SK-N-SH (cell line): ENCODE results near the gene TMEM14A. TPM values are rescaled to one million over a fixed set of nuclear protein-coding genes. Genes with fewer than 3 reads are reported as not detected.

ENCODE experiments used
- CTCF ChIA-PET: fragments of 300-600, 350-600 bp; formaldehyde crosslinking; extraction: SDS; loops from one replicate; lab custom pipeline; 2021; lab: Yijun Ruan, JAX
- POLR2A ChIA-PET: fragments of 350-600 bp; sonication (Branson Sonifier 250); formaldehyde crosslinking; extraction: SDS; loops from one replicate; lab custom pipeline; 2020; ENCODE audit warnings: antibody characterized with exemption, inconsistent platforms; lab: Yijun Ruan, JAX
- DNase-seq: peaks from one replicate; pipeline ENCODE4 v3.0.0; 2012
- H2AFZ ChIP-seq: fragments of 200-600 bp; sonication (generic); 2 replicates; pipeline ENCODE4 v1.8.1; 2016; ENCODE audit warnings: antibody characterized with exemption, mild to moderate bottlenecking, low read depth
- H3F3A ChIP-seq: fragments of 200-600 bp; sonication (generic); replicated peaks from 2 replicates; pipeline ENCODE3; 2016; ENCODE audit warnings: antibody characterized with exemption, mild to moderate bottlenecking; ENCODE audit not compliant: insufficient read depth
- H3K27ac ChIP-seq, 2 experiments: fragments of 200-500 bp in 1 of 2; fragments of 200-600 bp in 1 of 2; sonication (Bioruptor generic) in 1 of 2; sonication (generic), shearing (Covaris generic) in 1 of 2; 2 replicates each; pipeline versions ENCODE4 v1.5.1 to v1.6.1; 2014 to 2016; ENCODE audit warnings: low read depth in 2 of 2, inconsistent platforms in 1 of 2, low read length in 1 of 2, mild to moderate bottlenecking in 1 of 2, mixed read lengths in 1 of 2
- H3K27me3 ChIP-seq: fragments of 200-600 bp; sonication (generic), shearing (Covaris generic); 2 replicates; pipeline ENCODE4 v1.6.1; 2016; ENCODE audit warnings: mixed run types; ENCODE audit not compliant: insufficient read depth
- H3K36me3 ChIP-seq, 2 experiments: fragments of 200-500 bp in 1 of 2; fragments of 200-600 bp in 1 of 2; sonication (Bioruptor generic) in 1 of 2; sonication (generic) in 1 of 2; replicated peaks in 1 of 2; 2 replicates each; pipeline versions ENCODE3 to v1.5.1; 2014 to 2016; ENCODE audit warnings: low read length in 1 of 2, mild to moderate bottlenecking in 1 of 2; ENCODE audit not compliant: insufficient read depth in 2 of 2, control insufficient read depth in 1 of 2
- H3K4me1 ChIP-seq, 2 experiments: fragments of 200-500 bp in 1 of 2; fragments of 200-600 bp in 1 of 2; sonication (Bioruptor generic) in 1 of 2; sonication (generic), shearing (Covaris generic) in 1 of 2; 2 replicates each; pipeline versions ENCODE4 v1.5.1 to v1.6.1; 2014 to 2016; ENCODE audit warnings: low read depth in 1 of 2, low read length in 1 of 2, mixed run types in 1 of 2; ENCODE audit not compliant: insufficient read depth in 2 of 2, control insufficient read depth in 1 of 2
- H3K4me2 ChIP-seq: fragments of 200-600 bp; sonication (generic), shearing (Covaris generic); 2 replicates; pipeline ENCODE4 v1.6.1; 2017; ENCODE audit warnings: mixed run types
- H3K4me3 ChIP-seq, 2 experiments: fragments of 200-500 bp in 1 of 2; fragments of 200-600 bp in 1 of 2; sonication (Bioruptor generic) in 1 of 2; sonication (generic), shearing (Covaris generic) in 1 of 2; 2 replicates each; pipeline versions ENCODE4 v1.5.1 to v1.8.1; 2014 to 2016; ENCODE audit warnings: low read depth in 2 of 2, inconsistent platforms in 1 of 2, low read length in 1 of 2, mild to moderate bottlenecking in 1 of 2, mixed read lengths in 1 of 2, moderate library complexity in 1 of 2
- H3K79me2 ChIP-seq: fragments of 200-600 bp; sonication (generic); 2 replicates; pipeline ENCODE4 v1.8.1; 2017; ENCODE audit warnings: mild to moderate bottlenecking; ENCODE audit not compliant: insufficient read depth
- H3K9ac ChIP-seq: fragments of 200-600 bp; sonication (generic); 2 replicates; pipeline ENCODE4 v1.6.1; 2017; ENCODE audit warnings: mixed run types
- H3K9me2 ChIP-seq: fragments of 200-600 bp; sonication (generic); 2 replicates; pipeline ENCODE4 v1.6.1; 2017; ENCODE audit warnings: mixed run types
- H3K9me3 ChIP-seq: fragments of 200-600 bp; sonication (generic); 2 replicates; pipeline ENCODE4 v1.6.1; 2017; ENCODE audit warnings: mixed run types, mild to moderate bottlenecking, moderate library complexity
- H4K20me1 ChIP-seq: fragments of 200-600 bp; sonication (generic); 2 replicates; pipeline ENCODE4 v1.6.1; 2017; ENCODE audit warnings: mild to moderate bottlenecking, mixed run types; ENCODE audit not compliant: insufficient read depth
- ELF1 ChIP-seq: IDR thresholded peaks from 2 replicates; pipeline ENCODE4 v1.4.0; 2012
- EZH2phosphoT487 ChIP-seq: fragments of 200-600 bp; sonication (generic); IDR thresholded peaks from 2 replicates; pipeline ENCODE4 v1.6.1; 2017; ENCODE audit warnings: low read depth, mixed run types, mild to moderate bottlenecking, antibody characterized with exemption, moderate library complexity, borderline replicate concordance
- FOXJ3 ChIP-seq: sonication (generic); formaldehyde crosslinking; IDR thresholded peaks from 2 replicates; pipeline ENCODE4 v1.5.1; 2020; ENCODE audit warnings: mild to moderate bottlenecking, missing genetic modification reagents
- GABPA ChIP-seq: IDR thresholded peaks from 2 replicates; pipeline ENCODE4 v1.4.0; 2012; ENCODE audit warnings: low read depth, mild to moderate bottlenecking
- GATA2 ChIP-seq: sonication (generic); formaldehyde crosslinking; IDR thresholded peaks from 2 replicates; pipeline ENCODE4 v1.5.0; 2020; ENCODE audit warnings: mild to moderate bottlenecking, missing genetic modification reagents
- MEF2A ChIP-seq: IDR thresholded peaks from 2 replicates; pipeline ENCODE4 v1.4.0; 2012; ENCODE audit warnings: low read depth, borderline replicate concordance
- MXI1 ChIP-seq: IDR thresholded peaks from 2 replicates; pipeline ENCODE4 v1.6.1; 2012; ENCODE audit warnings: mild to moderate bottlenecking, low read depth, low read length, improper control_type of control experiment
- NFIC ChIP-seq: IDR thresholded peaks from 2 replicates; pipeline ENCODE4 v1.4.0; 2012; ENCODE audit warnings: borderline replicate concordance
- NRF1 ChIP-seq: IDR thresholded peaks from 2 replicates; pipeline ENCODE4 v1.6.1; 2012; ENCODE audit warnings: low read depth, mild to moderate bottlenecking, low read length
- POLR2AphosphoS5 ChIP-seq: IDR thresholded peaks from 2 replicates; pipeline ENCODE4 v1.6.1; 2012; ENCODE audit warnings: low read depth, low read length
- RAD21 ChIP-seq: IDR thresholded peaks from 2 replicates; pipeline ENCODE4 v1.6.1; 2012; ENCODE audit warnings: mild to moderate bottlenecking, low read length
- RXRA ChIP-seq: IDR thresholded peaks from 2 replicates; pipeline ENCODE4 v1.4.0; 2012; ENCODE audit warnings: low read depth, mild to moderate bottlenecking, borderline replicate concordance
- SIN3A ChIP-seq: IDR thresholded peaks from 2 replicates; pipeline ENCODE4 v1.6.1; 2012; ENCODE audit warnings: low read depth, mild to moderate bottlenecking, low read length, moderate library complexity, borderline replicate concordance
- TAF1 ChIP-seq: IDR thresholded peaks from 2 replicates; pipeline ENCODE4 v1.6.1; 2012; ENCODE audit warnings: low read depth, mild to moderate bottlenecking, low read length, moderate library complexity, borderline replicate concordance
- TCF12 ChIP-seq: IDR thresholded peaks from 2 replicates; pipeline ENCODE4 v1.4.0; 2012
- WGBS: methylation state at CpG from one replicate; pipeline ENCODE4 v1.1.6; 2017; ENCODE audit warnings: low lambda C conversion rate; 5-methylcytosine and 5-hydroxymethylcytosine counted together
- polyA plus RNA-seq, 3 experiments: library from polyadenylated mRNA; depleted of rRNA; stranded (reverse); fragments of >200 nt; gene quantifications; 2 replicates each; pipeline ENCODE4 v1.2.3, GENCODE V29; 2012
- TF ChIP-seq, protein P1 (sequence below): fragments of 150-350 bp; IDR thresholded peaks from 2 replicates; pipeline ENCODE4 v1.6.1; 2016; ENCODE audit warnings: mild to moderate bottlenecking, low read depth, low read length
- TF ChIP-seq, protein P2 (sequence below): fragments of 150-350 bp; IDR thresholded peaks from 2 replicates; pipeline ENCODE4 v1.6.1; 2017; ENCODE audit warnings: antibody characterized with exemption, low read length, low read depth, borderline replicate concordance
- TF ChIP-seq, protein P3 (sequence below): IDR thresholded peaks from 2 replicates; pipeline ENCODE4 v1.6.1; 2012; ENCODE audit warnings: mild to moderate bottlenecking, low read depth, low read length, moderate library complexity

Gene TMEM14A
- polyA plus RNA-seq, 1 of the 3 experiments (the other 2 are of a cell fraction) = 42.4 TPM

- H3K79me2 ChIP-seq = no peaks in the 10 kb centered on the region
- no peaks in the 10 kb centered on the region for H3K27me3 ChIP-seq
- H3F3A ChIP-seq = no peaks in the 10 kb centered on the region
- H2AFZ ChIP-seq = no peak overlapping the region
- H3K4me3 ChIP-seq = no peak overlapping the region
- CTCF ChIA-PET = interaction anchor here (0.9 to 2.7 kb wide), 7 partner anchors 10 to 153 kb away, joined by 3 to 14 read pairs (median 5); no protein-coding TSS in a partner anchor
- no peaks in the 10 kb centered on the region for H3K9me3 ChIP-seq
- H3K4me1 ChIP-seq = no peaks in the 10 kb centered on the region
- H3K36me3 ChIP-seq = no peaks in the 10 kb centered on the region
- H4K20me1 ChIP-seq = no peaks in the 10 kb centered on the region
- no peaks in the 10 kb centered on the region for H3K9me2 ChIP-seq
- no peak overlapping the region for H3K4me2 ChIP-seq
- no peak overlapping the region for H3K27ac ChIP-seq
- 55% methylated on average over 2 of the region's 2 CpGs for WGBS
- TF ChIP-seq RAD21 = no peak
- TF ChIP-seq NFIC = no peak
- no peak for TF ChIP-seq FOXJ3
- no peak for DNase-seq
- POLR2A ChIA-PET = no interaction called here
- H3K9ac ChIP-seq = no peak overlapping the region
Measured at GRCh38 chr6:52725535-52726192, 54.8 kb downstream of the TMEM14A start.

GRCh38 chr6:52726193-52726542, 55.3 kb downstream of the TMEM14A start:
- Histone ChIP-seq H3K36me3 (no peaks in the 10 kb centered on the region), H3K27ac (no peak overlapping the region), H4K20me1 (no peaks in the 10 kb centered on the region)
- CTCF ChIA-PET = no interaction called here
- no peak for TF ChIP-seq RXRA
- TF ChIP-seq, protein P1, sequence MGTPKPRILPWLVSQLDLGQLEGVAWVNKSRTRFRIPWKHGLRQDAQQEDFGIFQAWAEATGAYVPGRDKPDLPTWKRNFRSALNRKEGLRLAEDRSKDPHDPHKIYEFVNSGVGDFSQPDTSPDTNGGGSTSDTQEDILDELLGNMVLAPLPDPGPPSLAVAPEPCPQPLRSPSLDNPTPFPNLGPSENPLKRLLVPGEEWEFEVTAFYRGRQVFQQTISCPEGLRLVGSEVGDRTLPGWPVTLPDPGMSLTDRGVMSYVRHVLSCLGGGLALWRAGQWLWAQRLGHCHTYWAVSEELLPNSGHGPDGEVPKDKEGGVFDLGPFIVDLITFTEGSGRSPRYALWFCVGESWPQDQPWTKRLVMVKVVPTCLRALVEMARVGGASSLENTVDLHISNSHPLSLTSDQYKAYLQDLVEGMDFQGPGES = no peak
- no peak for TF ChIP-seq SIN3A
- no peak for TF ChIP-seq NRF1
- no peak for TF ChIP-seq TAF1
- no peak for TF ChIP-seq ELF1
- no peak for TF ChIP-seq EZH2phosphoT487
- TF ChIP-seq, protein P2, sequence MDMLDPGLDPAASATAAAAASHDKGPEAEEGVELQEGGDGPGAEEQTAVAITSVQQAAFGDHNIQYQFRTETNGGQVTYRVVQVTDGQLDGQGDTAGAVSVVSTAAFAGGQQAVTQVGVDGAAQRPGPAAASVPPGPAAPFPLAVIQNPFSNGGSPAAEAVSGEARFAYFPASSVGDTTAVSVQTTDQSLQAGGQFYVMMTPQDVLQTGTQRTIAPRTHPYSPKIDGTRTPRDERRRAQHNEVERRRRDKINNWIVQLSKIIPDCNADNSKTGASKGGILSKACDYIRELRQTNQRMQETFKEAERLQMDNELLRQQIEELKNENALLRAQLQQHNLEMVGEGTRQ = no peak
- TF ChIP-seq GATA2 (CRISPR knock-in tag) = no peak
- TF ChIP-seq TCF12 = no peak
- TF ChIP-seq GABPA = no peak
- TF ChIP-seq MEF2A = no peak
- TF ChIP-seq, protein P3, sequence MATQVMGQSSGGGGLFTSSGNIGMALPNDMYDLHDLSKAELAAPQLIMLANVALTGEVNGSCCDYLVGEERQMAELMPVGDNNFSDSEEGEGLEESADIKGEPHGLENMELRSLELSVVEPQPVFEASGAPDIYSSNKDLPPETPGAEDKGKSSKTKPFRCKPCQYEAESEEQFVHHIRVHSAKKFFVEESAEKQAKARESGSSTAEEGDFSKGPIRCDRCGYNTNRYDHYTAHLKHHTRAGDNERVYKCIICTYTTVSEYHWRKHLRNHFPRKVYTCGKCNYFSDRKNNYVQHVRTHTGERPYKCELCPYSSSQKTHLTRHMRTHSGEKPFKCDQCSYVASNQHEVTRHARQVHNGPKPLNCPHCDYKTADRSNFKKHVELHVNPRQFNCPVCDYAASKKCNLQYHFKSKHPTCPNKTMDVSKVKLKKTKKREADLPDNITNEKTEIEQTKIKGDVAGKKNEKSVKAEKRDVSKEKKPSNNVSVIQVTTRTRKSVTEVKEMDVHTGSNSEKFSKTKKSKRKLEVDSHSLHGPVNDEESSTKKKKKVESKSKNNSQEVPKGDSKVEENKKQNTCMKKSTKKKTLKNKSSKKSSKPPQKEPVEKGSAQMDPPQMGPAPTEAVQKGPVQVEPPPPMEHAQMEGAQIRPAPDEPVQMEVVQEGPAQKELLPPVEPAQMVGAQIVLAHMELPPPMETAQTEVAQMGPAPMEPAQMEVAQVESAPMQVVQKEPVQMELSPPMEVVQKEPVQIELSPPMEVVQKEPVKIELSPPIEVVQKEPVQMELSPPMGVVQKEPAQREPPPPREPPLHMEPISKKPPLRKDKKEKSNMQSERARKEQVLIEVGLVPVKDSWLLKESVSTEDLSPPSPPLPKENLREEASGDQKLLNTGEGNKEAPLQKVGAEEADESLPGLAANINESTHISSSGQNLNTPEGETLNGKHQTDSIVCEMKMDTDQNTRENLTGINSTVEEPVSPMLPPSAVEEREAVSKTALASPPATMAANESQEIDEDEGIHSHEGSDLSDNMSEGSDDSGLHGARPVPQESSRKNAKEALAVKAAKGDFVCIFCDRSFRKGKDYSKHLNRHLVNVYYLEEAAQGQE = no peak
- TF ChIP-seq MXI1 = no peak
- TF ChIP-seq POLR2AphosphoS5 = no peak
- TF ChIP-seq, all 33 proteins: peak for 0
- 63% methylated on average over 2 of the region's 2 CpGs for WGBS
- Histone ChIP-seq H3K4me2 (no peak overlapping the region), H3K4me3 (no peak overlapping the region), H3K9me2 (no peaks in the 10 kb centered on the region), H3K27me3 (no peaks in the 10 kb centered on the region), H3F3A (no peaks in the 10 kb centered on the region), H3K9ac (no peak overlapping the region), H2AFZ (no peak overlapping the region), H3K9me3 (no peaks in the 10 kb centered on the region), H3K79me2 (no peaks in the 10 kb centered on the region), H3K4me1 (no peaks in the 10 kb centered on the region)
- POLR2A ChIA-PET = no interaction called here
- DNase-seq = no peak
